CD4-positive, alpha-beta T cell (primary cell): ENCODE measurements around the gene BICD1. TPM values are rescaled to one million over a fixed set of nuclear protein-coding genes. Genes with fewer than 3 reads are reported as not detected.

Experiments used
- ATAC-seq: fragments of 200-7000 bp; cut with Tn5 transposase; one replicate; pipeline ENCODE4 v1.10.0; 2022; ENCODE audit warnings: mild to moderate bottlenecking; ENCODE audit not compliant: poor library complexity
- CTCF ChIA-PET: fragments of 350-600 bp; sonication (Branson Sonifier 250); formaldehyde crosslinking; loops from one replicate; lab custom pipeline; 2021; ENCODE audit warnings: antibody characterized with exemption, inconsistent platforms; lab: Charles Lee
- POLR2A ChIA-PET: fragments of 350-600 bp; sonication (Branson Sonifier 250); formaldehyde crosslinking; loops from one replicate; lab custom pipeline; 2021; ENCODE audit warnings: antibody characterized with exemption, inconsistent platforms; lab: Charles Lee
- DNase-seq, 14 experiments: peaks; one replicate each; pipeline ENCODE4 v3.0.0-alpha.2; 2013 to 2020; ENCODE audit warnings: mixed read lengths in 2 of 14
- H3K27ac ChIP-seq, 2 donors: one replicate each; pipeline versions ENCODE4 v1.5.1 to v1.7.0; 2013; ENCODE audit warnings: low read length in 2 of 2, low read depth in 1 of 2, mild to moderate bottlenecking in 1 of 2
- H3K27me3 ChIP-seq, 2 experiments: 1 replicate in 1 of 2; 2 replicates in 1 of 2; pipeline versions ENCODE4 v1.6.1 to v1.7.0; 2013; ENCODE audit warnings: low read length in 2 of 2, control low read depth in 1 of 2, mild to moderate bottlenecking in 1 of 2, moderate library complexity in 1 of 2; ENCODE audit not compliant: insufficient read depth in 2 of 2, control insufficient read depth in 1 of 2
- H3K36me3 ChIP-seq: one replicate; pipeline ENCODE4 v1.6.1; 2013; ENCODE audit warnings: low read length, control low read depth; ENCODE audit not compliant: insufficient read depth
- H3K4me1 ChIP-seq: one replicate; pipeline ENCODE4 v1.6.1; 2013; ENCODE audit warnings: low read length, control low read depth; ENCODE audit not compliant: insufficient read depth
- H3K4me3 ChIP-seq: one replicate; pipeline ENCODE4 v1.5.1; 2013; ENCODE audit warnings: mild to moderate bottlenecking, low read length, moderate library complexity
- H3K9me3 ChIP-seq, 2 experiments: 1 replicate in 1 of 2; 2 replicates in 1 of 2; pipeline versions ENCODE4 v1.6.1 to v1.7.0; 2013; ENCODE audit warnings: low read length in 2 of 2, mild to moderate bottlenecking in 2 of 2, control low read depth in 1 of 2, moderate library complexity in 1 of 2; ENCODE audit not compliant: control insufficient read depth in 1 of 2, insufficient read depth in 1 of 2
- H3K27ac Mint-ChIP-seq: one replicate; pipeline ENCODE4 v1.8.0; 2020; ENCODE audit warnings: mixed read lengths
- H3K27me3 Mint-ChIP-seq: one replicate; pipeline ENCODE4 v1.8.0; 2021; ENCODE audit warnings: mixed read lengths
- H3K36me3 Mint-ChIP-seq: one replicate; pipeline ENCODE4 v1.8.0; 2021; ENCODE audit warnings: low read depth, mixed read lengths
- H3K4me1 Mint-ChIP-seq: one replicate; pipeline ENCODE4 v1.8.0; 2021; ENCODE audit warnings: low read depth, mixed read lengths
- H3K4me3 Mint-ChIP-seq: one replicate; pipeline ENCODE4 v1.8.0; 2020; ENCODE audit warnings: mild to moderate bottlenecking, mixed read lengths
- H3K9me3 Mint-ChIP-seq: one replicate; pipeline ENCODE4 v1.8.0; 2020; ENCODE audit warnings: mixed read lengths
- intact Hi-C, 2 experiments: fragments of 100-400 bp; cut with DNase I in 1 of 2; cut with micrococcal nuclease in 1 of 2; formaldehyde crosslinking; loops; one replicate each; pipeline versions ENCODE4 v1.15.1 to v1.9.0; 2023 to 2025; cut with DNase I, micrococcal nuclease
- total RNA-seq, 174 experiments: library from RNA in 2 of 174; stranded (reverse) in 2 of 174; gene quantifications; one replicate each; pipeline ENCODE4 v1.2.3 and lab custom pipeline; 2021 to 2026
- TF ChIP-seq, protein P1 (sequence below): fragments of 200-600 bp; IDR thresholded peaks from one replicate; pipeline ENCODE4 v1.8.0; 2022; ENCODE audit warnings: antibody characterized with exemption, mild to moderate bottlenecking

The BICD1 gene
- total RNA-seq, 2 experiments from 2014 or later: 13.5 to 14.3 TPM

DNA sequence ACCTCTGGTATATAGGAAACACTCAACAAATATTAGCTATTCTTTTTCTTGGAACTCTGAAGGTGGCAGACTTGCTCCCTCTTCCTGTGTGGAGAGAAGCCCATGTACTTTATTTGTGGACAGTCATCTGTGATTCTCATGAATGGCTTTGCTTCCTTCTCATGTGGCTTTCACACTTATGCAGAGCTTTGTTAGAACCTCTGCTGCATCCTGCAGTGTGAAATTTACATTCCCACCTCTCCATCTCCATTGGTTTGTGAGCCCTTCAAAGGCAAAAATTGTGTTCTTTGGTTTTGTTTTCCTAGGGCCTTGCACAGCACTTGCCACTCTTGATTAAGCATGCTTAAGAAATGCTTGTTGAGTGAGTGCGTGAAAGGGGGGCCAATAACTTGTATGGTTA is 51.9 kb downstream of the BICD1 start:
- no peak for ATAC-seq
- H3K27me3 Mint-ChIP-seq: no peaks in the 10 kb centered on the region

DNA sequence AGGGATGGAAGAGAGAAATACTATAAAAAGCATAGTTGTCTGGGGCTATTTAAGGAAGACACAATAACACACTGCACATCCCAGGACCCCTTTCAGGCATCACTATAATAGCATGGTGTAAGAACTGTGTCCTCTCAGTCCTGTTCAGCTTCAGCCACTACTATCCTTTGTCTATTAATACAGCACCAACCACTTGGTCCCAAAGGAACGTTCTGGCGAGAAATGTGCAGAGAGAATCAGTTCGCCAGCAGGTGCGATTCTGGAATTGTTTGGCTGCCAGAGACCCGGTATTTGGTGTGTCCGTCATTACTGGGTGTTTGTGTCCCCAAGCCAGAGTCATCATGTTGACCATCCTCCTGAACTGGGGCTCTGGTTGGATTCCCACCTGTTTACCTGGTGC is 52.7 kb downstream of the BICD1 start:
- H3K4me3 ChIP-seq: no peak overlapping the region
- TF ChIP-seq, protein P1, sequence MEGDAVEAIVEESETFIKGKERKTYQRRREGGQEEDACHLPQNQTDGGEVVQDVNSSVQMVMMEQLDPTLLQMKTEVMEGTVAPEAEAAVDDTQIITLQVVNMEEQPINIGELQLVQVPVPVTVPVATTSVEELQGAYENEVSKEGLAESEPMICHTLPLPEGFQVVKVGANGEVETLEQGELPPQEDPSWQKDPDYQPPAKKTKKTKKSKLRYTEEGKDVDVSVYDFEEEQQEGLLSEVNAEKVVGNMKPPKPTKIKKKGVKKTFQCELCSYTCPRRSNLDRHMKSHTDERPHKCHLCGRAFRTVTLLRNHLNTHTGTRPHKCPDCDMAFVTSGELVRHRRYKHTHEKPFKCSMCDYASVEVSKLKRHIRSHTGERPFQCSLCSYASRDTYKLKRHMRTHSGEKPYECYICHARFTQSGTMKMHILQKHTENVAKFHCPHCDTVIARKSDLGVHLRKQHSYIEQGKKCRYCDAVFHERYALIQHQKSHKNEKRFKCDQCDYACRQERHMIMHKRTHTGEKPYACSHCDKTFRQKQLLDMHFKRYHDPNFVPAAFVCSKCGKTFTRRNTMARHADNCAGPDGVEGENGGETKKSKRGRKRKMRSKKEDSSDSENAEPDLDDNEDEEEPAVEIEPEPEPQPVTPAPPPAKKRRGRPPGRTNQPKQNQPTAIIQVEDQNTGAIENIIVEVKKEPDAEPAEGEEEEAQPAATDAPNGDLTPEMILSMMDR: no peak
- ATAC-seq: no peak
- no peaks in the 10 kb centered on the region for H3K27me3 ChIP-seq
- POLR2A ChIA-PET: interaction anchor here (0.6 kb wide), 1 partner anchor 398 kb away, joined by 5 read pairs; no protein-coding TSS in a partner anchor
- H3K27me3 Mint-ChIP-seq: no peaks in the 10 kb centered on the region
- intact Hi-C loops: no loop called here
- no peak overlapping the region for H3K27ac ChIP-seq
- H3K9me3 Mint-ChIP-seq: no peaks in the 10 kb centered on the region
- H3K9me3 ChIP-seq: no peaks in the 10 kb centered on the region
- H3K36me3 ChIP-seq: no peaks in the 10 kb centered on the region
- H3K4me1 Mint-ChIP-seq: no peaks in the 10 kb centered on the region
- DNase-seq: no peak
- H3K27ac Mint-ChIP-seq: no peak overlapping the region
- no peaks in the 10 kb centered on the region for H3K4me1 ChIP-seq
- H3K4me3 Mint-ChIP-seq: no peak overlapping the region
- CTCF ChIA-PET: no interaction called here
- H3K36me3 Mint-ChIP-seq: peaks cover 7% of the 10 kb centered on the region

More for the DNA sequence above, 51.9 kb downstream of the BICD1 start:
- H3K27ac ChIP-seq: no peak overlapping the region
- CTCF ChIA-PET: interaction anchor here (0.6 kb wide), 1 partner anchor 100 kb away, joined by 3 read pairs; no protein-coding TSS in a partner anchor
- Mint-ChIP-seq H3K27ac (no peak overlapping the region), H3K4me1 (no peaks in the 10 kb centered on the region), H3K36me3 (peaks cover 5% of the 10 kb centered on the region), H3K4me3 (no peak overlapping the region), H3K9me3 (no peaks in the 10 kb centered on the region)
- TF ChIP-seq, protein P1: no peak
- no peaks in the 10 kb centered on the region for H3K36me3 ChIP-seq
- H3K9me3 ChIP-seq: no peaks in the 10 kb centered on the region
- no peaks in the 10 kb centered on the region for H3K4me1 ChIP-seq
- H3K27me3 ChIP-seq: no peaks in the 10 kb centered on the region
- POLR2A ChIA-PET: no interaction called here
- H3K4me3 ChIP-seq: no peak overlapping the region
- DNase-seq: no peak
- intact Hi-C loops: no loop called here

DNA sequence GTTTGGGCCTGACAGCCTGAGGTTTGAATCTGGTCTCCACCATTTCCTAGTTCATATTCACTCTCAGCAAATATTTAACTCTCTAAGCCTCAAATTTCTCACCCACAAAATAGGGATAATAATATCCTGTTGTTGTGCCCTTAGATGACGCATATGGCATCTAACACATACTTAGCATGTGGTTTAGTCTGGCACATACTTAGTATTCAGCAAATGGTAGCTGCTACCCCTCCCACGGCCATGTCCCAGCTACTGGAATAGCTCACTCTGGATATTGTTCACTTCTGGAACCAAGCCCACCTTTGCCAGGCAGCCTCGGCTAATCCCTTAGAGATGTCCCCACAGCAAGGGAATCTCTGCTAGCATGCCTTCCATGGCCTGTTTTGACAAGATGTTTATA is 53.3 kb downstream of the BICD1 start:
- CTCF ChIA-PET: interaction anchor here (1.3 kb wide), 1 partner anchor 484 kb away, joined by 3 read pairs; no protein-coding TSS in a partner anchor
- Histone ChIP-seq H3K36me3 (no peaks in the 10 kb centered on the region), H3K4me3 (no peak overlapping the region), H3K27ac (no peak overlapping the region), H3K27me3 (no peaks in the 10 kb centered on the region), H3K9me3 (no peaks in the 10 kb centered on the region), H3K4me1 (no peaks in the 10 kb centered on the region)
- no peaks in the 10 kb centered on the region for H3K9me3 Mint-ChIP-seq
- peaks cover 12% of the 10 kb centered on the region for H3K36me3 Mint-ChIP-seq
- DNase-seq (peak in 1 of 14 experiments; percentile 23), ATAC-seq (no peak)
- no peaks in the 10 kb centered on the region for H3K27me3 Mint-ChIP-seq
- no peak overlapping the region for H3K4me3 Mint-ChIP-seq
- TF ChIP-seq, protein P1: no peak
- intact Hi-C loops: no loop called here
- POLR2A ChIA-PET: interaction anchor here (0.6 kb wide), 1 partner anchor 399 kb away, joined by 5 read pairs; no protein-coding TSS in a partner anchor
- no peak overlapping the region for H3K27ac Mint-ChIP-seq
- H3K4me1 Mint-ChIP-seq: no peaks in the 10 kb centered on the region
